Panc1 (cell line): Measurements from ENCODE around the gene OTUD1. TPM values are rescaled to one million over a fixed set of nuclear protein-coding genes. Genes with fewer than 3 reads are reported as not detected.

Source experiments
- ATAC-seq: fragments of 200-7000 bp; cut with Tn5 transposase; 2 replicates; pipeline ENCODE4 v1.9.1; 2020; ENCODE audit warnings: mild to moderate bottlenecking, moderate library complexity
- BruUV-seq: library from RNA; stranded (reverse); fragments of 400-500 nt; replicated peaks from 2 replicates; lab custom pipeline; 2021; lab: Mats Ljungman, UMichigan
- CTCF ChIA-PET: fragments of 300-600 bp; sonication (Branson Sonifier 250); formaldehyde crosslinking; loops from one replicate; lab custom pipeline; 2022; ENCODE audit warnings: antibody characterized with exemption; lab: Charles Lee
- POLR2A ChIA-PET: fragments of 300-600 bp; sonication (Branson Sonifier 250); formaldehyde crosslinking; loops from one replicate; lab custom pipeline; 2022; ENCODE audit warnings: antibody characterized with exemption; lab: Charles Lee
- DNase-seq: peaks from one replicate; pipeline ENCODE4 v3.0.0-alpha.2; 2010; ENCODE audit warnings: low read depth, low spot score
- H3K27ac ChIP-seq: 2 replicates; pipeline ENCODE4 v1.5.1; 2011; ENCODE audit warnings: mild to moderate bottlenecking, low read length, inconsistent platforms
- H3K27me3 ChIP-seq: fragments of 200-500 bp; sonication (Bioruptor generic); 2 replicates; pipeline ENCODE4 v1.6.0; 2014; ENCODE audit warnings: low read length, inconsistent platforms; ENCODE audit not compliant: control insufficient read depth, insufficient read depth
- H3K36me3 ChIP-seq: fragments of 200-500 bp; sonication (Bioruptor generic); 2 replicates; pipeline ENCODE4 v1.5.1; 2014; ENCODE audit warnings: inconsistent platforms, mild to moderate bottlenecking, low read length, moderate library complexity; ENCODE audit not compliant: control insufficient read depth, insufficient read depth
- H3K4me1 ChIP-seq: 2 replicates; pipeline ENCODE4 v1.5.1; 2011; ENCODE audit warnings: inconsistent platforms, mild to moderate bottlenecking, low read length, moderate library complexity; ENCODE audit not compliant: control insufficient read depth, insufficient read depth
- H3K4me3 ChIP-seq, 2 experiments: 2 replicates each; pipeline ENCODE4 v1.5.1; 2011 to 2012; ENCODE audit warnings: low read depth in 2 of 2, low read length in 2 of 2, mild to moderate bottlenecking in 2 of 2, inconsistent platforms in 1 of 2, moderate library complexity in 1 of 2
- H3K9me3 ChIP-seq: fragments of 200-500 bp; sonication (Bioruptor generic); 2 replicates; pipeline ENCODE4 v1.5.1; 2014; ENCODE audit warnings: low read depth, mild to moderate bottlenecking, inconsistent platforms, low read length, moderate library complexity; ENCODE audit not compliant: control insufficient read depth, insufficient read depth
- CTCF ChIP-seq: fragments of 450-650 bp; IDR thresholded peaks from 2 replicates; pipeline ENCODE4 v1.5.1; 2017; ENCODE audit warnings: mild to moderate bottlenecking
- POLR2AphosphoS5 ChIP-seq: IDR thresholded peaks from 2 replicates; pipeline ENCODE4 v1.6.1; 2012; ENCODE audit warnings: mild to moderate bottlenecking, low read depth, low read length, moderate library complexity
- REST ChIP-seq, 2 experiments: IDR thresholded peaks; 2 replicates each; pipeline ENCODE4 v1.6.1; 2011 to 2012; ENCODE audit warnings: low read depth in 2 of 2, control low read depth in 1 of 2, low read length in 1 of 2, mild to moderate bottlenecking in 1 of 2, moderate library complexity in 1 of 2; ENCODE audit not compliant: insufficient read depth in 1 of 2
- SIN3A ChIP-seq: IDR thresholded peaks from 2 replicates; pipeline ENCODE4 v1.6.1; 2012; ENCODE audit warnings: low read depth, mild to moderate bottlenecking, low read length, moderate library complexity, borderline replicate concordance; ENCODE audit not compliant: insufficient read depth
- TCF7L2 ChIP-seq: IDR thresholded peaks from 2 replicates; pipeline ENCODE4 v1.6.1; 2011; ENCODE audit warnings: mild to moderate bottlenecking, low read depth, low read length, inconsistent platforms
- in situ Hi-C: cut with HindIII; loops from 2 replicates; pipeline ENCODE4 v1.10.0; 2016; ENCODE audit warnings: low sequenced_read_pairs, low pct_unique_long_range_greater_than_20kb
- intact Hi-C: fragments of 100-400 bp; cut with micrococcal nuclease; formaldehyde crosslinking; loops from one replicate; pipeline ENCODE4 v1.10.0; 2022; ENCODE audit not compliant: unreplicated experiment
- total RNA-seq: library from RNA; stranded (reverse); gene quantifications from one replicate; pipeline ENCODE4 v1.2.1, GENCODE V29; 2021; ENCODE audit not compliant: unreplicated experiment

Gene OTUD1
- total RNA-seq, 1 experiment from 2014 or later, result 2.8 TPM

GRCh38 chr10:23442936-23443335, 4.1 kb downstream of the OTUD1 start:
- intact Hi-C loops, result no loop called here
- no peak for TF ChIP-seq CTCF
- in situ Hi-C loops, result no loop called here
- H3K27me3 ChIP-seq, result no peaks in the 10 kb centered on the region
- H3K27ac ChIP-seq, result no peak overlapping the region
- H3K4me1 ChIP-seq, result peaks cover 9% of the 10 kb centered on the region; the same call in 1 of the 2 replicates
- no peaks in the 10 kb centered on the region for H3K36me3 ChIP-seq
- ATAC-seq (no peak), DNase-seq (no peak)
- no peak overlapping the region for H3K4me3 ChIP-seq
- no TSS peak for BruUV-seq
- ChIA-PET CTCF (no interaction called here), POLR2A (no interaction called here)
- H3K9me3 ChIP-seq, result no peaks in the 10 kb centered on the region

GRCh38 chr10:23445591-23445990, 6.7 kb downstream of the OTUD1 start:
- H3K36me3 ChIP-seq, result no peaks in the 10 kb centered on the region
- no peak overlapping the region for H3K4me3 ChIP-seq
- ChIA-PET POLR2A (no interaction called here), CTCF (no interaction called here)
- H3K4me1 ChIP-seq, result peaks cover 9% of the 10 kb centered on the region; the same call in 1 of the 2 replicates
- H3K27ac ChIP-seq, result no peak overlapping the region
- no peaks in the 10 kb centered on the region for H3K27me3 ChIP-seq
- no peak for TF ChIP-seq TCF7L2
- TF ChIP-seq REST (IDR thresholded peaks at IDR 0.05; ENCODE audit: insufficient read depth in 1 of 2, low read depth in 2 of 2, low read length in 1 of 2), result no peak
- TF ChIP-seq CTCF, result no peak
- TF ChIP-seq POLR2AphosphoS5, result no peak
- in situ Hi-C loops, result no loop called here
- DNase-seq (no peak), ATAC-seq (no peak)
- no TSS peak for BruUV-seq
- H3K9me3 ChIP-seq, result no peaks in the 10 kb centered on the region
- intact Hi-C loops, result no loop called here

GRCh38 chr10:23448323-23448722, 9.4 kb downstream of the OTUD1 start:
- Histone ChIP-seq H3K27me3 (no peaks in the 10 kb centered on the region), H3K27ac (no peak overlapping the region), H3K4me3 (no peak overlapping the region), H3K9me3 (no peaks in the 10 kb centered on the region), H3K36me3 (no peaks in the 10 kb centered on the region), H3K4me1 (no peaks in the 10 kb centered on the region)
- no peak for TF ChIP-seq CTCF
- TF ChIP-seq REST (IDR thresholded peaks at IDR 0.05; ENCODE audit: insufficient read depth in 1 of 2, low read depth in 2 of 2, low read length in 1 of 2), result no peak
- TF ChIP-seq SIN3A, result no peak
- TF ChIP-seq TCF7L2, result no peak
- TF ChIP-seq POLR2AphosphoS5, result no peak
- POLR2A ChIA-PET, result no interaction called here
- no peak for DNase-seq
- intact Hi-C loops (no loop called here), in situ Hi-C loops (no loop called here)
- BruUV-seq, result no TSS peak
- CTCF ChIA-PET, result no interaction called here
- no peak for ATAC-seq
